T-helper 2 cell (primary cell): ENCODE results near the gene BOLL.
A peak's percentile ranks its signal among the peaks of the same experiment; 100 is the strongest.
"Not testable (repeated sequence)": the region's sequence is repeated elsewhere in the genome, so short reads cannot be mapped to it uniquely, and the experiment has no call there.

Experiments
- DNase-seq, 5 experiments: peaks; one replicate each; pipeline versions ENCODE4 v3.0.0 to v3.0.0-alpha.2; 2012 to 2022

BOLL gene

DNA sequence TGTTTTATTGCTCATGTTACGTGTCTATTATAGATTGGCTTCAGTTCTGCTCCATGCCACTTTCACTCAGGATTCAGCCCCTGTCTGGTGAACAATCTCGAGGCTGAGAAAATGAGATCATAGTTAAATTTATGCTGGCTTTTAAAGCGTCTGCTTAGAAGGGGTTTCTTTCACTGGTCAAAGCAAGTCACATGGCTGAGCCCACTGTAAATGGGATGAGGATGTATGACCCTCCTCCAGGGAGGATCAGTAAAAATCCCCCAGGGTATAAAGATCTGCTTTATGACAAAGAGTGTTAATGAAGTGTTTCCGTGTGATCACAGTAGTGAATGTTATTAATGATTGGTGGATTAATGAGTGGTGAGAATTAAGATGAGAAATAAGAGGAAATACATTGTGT is 13.1 kb upstream of the BOLL start:
- no peak for DNase-seq

DNA sequence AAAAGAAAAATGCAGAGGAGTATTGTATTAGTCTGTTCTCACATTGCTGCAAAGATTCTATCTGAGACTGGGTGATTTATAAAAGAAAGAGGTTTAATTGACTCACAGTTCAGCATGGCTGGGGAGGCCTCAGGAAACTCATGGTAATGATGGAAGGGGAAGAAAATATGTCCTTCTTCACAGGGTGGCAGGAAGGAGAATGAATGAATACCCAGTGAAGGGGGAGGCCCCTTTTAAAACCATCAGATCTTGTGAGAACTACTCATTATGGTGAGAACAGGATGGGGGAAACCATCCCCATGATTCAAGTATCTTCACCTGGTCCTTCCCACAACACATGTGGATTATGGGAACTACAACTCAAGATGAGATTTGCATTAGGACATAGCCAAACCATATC is 10.2 kb upstream of the BOLL start:
- no peak for DNase-seq

DNA sequence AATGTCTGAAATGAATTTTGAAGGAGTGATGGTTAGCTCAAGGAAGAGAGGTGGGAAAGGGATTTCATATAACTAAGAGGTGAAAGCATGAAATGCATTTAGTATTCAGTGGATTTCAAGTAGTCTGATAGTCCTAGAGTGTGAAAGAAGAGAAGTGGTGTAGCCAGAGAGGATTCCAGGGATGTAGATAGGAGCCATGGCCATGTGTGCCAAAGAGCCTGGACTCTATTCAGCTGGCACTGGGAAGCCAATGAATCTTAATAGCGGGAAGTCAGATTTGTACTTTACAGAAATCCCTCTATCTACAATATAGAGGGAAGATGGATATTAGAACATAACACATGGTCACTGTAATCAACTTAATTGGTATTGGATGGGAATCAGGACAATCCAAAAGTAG is 8.3 kb upstream of the BOLL start:
- DNase-seq = no peak

DNA sequence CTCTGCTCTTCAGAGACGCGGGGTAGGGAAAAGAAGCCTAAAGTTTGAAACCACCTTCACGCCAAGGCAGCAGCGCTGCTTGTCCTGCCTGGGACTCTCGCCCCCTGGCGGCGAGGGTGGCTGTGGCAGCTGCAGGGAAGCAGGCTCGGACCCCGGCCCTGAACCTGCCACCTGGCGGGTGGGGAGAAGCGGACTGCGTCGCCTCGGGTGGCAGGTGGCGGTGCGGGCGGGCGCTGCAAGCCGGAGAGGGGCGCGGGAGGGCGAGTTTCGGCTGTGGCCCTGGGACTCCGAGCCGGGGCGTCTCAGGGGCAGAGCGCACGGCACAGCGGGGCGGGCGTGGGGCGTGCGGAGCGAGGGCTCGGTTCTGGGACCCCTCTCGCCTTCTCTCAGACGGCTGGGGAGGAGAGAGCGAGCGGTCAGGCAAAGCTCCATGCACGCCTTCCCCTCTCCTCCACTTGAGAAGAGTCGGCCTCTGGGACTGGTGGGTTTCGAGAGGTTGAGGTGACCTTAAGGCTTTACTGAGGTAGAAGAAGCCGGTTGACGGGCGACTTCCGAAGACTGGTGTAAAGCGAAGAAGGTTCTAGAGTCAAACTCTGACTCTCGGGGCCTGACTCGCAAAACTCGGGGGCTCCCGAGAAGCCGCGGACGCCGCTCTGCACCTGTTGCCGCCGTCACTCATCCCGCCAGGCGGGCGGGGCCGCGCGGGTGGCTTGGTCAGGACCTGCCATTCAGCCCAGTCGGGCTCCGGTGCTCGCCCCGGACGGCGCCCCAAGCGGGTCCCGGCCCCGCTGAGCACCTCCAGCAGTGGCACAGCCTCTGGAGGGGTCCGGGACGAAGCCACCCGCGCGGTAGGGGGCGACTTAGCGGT is 1.1 kb upstream of the BOLL start:
- peak; percentile 20 to 82 (median 47) for DNase-seq

DNA sequence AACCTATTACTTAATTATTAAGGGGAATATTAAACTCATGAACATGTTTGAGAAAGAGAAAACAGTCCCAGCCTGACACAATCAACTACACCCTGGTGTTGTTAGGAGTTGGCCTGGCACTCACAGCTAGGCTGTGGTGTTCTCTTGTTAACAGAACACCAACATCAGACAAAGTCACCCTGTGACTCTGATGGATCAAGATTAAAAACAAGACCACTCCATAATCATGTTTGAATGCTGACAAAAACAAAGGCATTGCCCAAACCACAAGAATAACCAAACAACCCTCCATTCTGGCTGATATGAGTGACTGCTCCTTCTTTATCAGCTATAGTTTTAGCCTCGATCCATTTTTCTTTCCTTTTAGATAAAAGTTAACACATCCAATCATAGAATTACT is 3.0 kb downstream of the BOLL start:
- DNase-seq = peak in 1 of 5 experiments; percentile 55

DNA sequence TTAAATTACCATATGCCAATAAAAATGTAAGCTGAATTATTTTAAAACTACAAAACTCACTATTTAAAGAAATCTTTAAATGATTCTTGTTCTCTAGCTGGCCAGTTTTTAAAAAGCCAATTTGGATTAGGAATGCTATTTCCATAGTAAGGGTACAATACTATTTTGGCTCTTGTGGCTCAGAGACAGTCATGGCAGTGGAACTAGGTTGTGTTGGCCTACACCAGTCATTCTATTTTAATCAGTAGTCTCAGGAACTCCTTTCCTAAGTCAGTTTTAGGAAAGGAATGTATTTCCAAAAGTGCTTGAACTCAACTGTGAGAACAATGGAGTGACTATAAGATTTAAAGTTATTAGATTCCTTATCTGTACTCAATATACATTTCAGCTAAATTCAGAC is 5.9 kb downstream of the BOLL start:
- DNase-seq = no peak

DNA sequence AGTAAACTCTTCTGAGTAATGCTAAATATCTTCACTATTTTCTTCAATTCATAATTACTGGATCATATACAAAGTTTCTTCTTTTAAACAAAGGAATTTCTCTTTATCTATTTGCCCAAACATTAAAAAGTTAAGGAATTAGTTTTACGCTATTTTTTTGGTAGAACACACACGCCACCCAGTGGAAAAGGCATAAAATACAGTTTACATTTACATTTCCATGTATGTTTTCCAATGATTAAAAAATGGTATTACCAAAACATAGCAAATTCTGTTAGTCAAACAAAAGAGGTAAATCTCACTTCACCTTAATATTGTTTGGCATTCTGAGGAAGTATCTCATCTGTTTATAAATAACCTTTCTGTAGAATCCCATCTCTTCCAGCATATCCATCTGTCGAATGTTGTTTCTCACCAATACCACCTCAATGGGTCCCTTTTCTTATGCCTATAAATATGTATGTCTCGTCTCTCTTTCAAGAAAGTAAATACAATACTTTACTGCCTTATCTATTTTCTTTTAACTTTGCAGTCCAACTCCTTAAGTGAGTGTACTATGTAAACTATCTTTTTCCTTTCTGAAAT is 7.2 kb downstream of the BOLL start:
- peak in 2 of 5 experiments; percentile 4 to 24 for DNase-seq

DNA sequence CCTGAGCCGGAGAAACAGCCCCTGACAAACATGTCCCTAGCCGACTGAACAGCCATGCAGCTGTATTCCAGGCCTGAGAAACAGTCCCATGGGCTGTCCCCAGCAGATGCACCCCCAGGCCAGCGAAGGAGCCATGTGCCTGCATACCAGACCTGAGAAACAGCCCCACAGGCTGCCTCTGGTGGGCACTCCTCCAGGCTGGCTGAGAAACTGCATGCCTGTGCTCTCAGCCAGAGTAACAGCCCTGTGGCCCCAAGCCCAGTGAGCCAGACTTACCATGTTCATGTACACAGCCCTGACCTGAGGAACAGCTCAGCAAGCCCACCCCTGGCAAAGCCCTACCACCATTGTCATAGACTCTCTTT is 24.8 kb downstream of the BOLL start:
- no peak for DNase-seq

DNA sequence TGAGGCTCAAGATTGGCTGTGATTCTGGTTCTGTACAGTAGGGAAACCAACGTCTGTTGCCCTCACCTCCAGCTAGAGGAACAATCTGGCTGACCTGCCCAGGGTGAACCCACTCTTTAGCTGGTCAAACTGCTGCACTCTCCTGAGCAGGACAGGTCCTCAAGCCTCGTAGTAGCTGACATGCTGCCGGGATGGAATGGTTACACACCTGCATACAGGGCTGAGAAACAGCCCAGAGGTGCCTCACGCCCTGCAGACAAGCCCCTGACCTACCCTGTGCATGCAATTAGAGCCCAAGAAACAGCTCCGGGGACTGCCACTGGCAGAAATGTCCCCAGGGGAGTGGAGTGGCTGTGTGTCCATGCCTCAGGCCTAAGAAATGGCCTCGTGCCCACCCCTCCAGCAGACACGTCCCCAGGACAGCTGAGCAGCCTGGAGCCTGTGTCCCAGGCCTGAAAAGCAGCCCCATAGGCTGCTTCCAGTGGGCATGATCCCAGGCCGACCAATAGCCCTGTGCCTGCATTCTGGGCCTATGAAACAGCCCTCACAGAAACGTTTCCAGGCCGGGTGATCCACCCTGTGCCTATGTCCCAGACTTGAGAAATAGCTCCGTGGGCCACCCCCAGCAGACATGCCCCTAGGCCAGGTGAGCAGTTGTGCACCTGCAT is 25.4 kb downstream of the BOLL start:
- DNase-seq = no peak

DNA sequence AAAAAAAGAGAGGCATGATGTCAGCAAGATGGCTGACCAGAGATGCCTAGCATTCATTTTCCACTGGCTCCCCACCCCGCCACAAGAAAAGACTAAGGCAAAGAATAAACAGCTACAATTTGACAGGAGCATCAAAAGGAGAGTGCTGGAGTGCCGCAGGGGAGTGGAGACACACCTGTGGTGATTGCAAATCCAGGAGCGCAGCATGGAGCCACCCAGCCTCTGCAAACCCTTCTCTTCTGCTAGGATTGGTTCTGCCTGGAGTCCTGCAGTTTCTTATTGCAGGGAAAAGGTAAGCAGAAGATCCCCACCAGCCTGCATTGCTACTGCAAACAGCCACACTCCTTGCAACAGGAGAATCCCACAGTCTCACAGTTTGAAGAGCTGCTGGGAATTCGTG is 26.1 kb downstream of the BOLL start:
- DNase-seq = no peak

DNA sequence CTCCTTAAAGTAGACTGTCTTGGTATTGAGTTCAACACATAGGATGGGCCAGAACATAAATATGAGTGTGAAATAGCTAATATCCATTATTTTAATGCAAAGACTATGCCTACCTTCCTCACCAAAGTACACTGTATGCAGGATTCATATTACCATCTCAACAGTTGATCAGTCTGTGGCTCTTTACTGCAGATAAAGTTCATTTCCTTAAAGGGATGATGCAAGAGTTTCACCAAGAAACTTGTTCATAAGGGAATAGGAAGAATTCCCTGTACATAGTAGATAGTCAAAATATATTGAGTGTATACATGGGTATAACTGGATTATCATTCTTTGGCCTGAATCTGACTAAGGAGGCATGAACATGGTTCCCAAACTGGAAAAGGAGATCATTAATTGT is 44.9 kb downstream of the BOLL start:
- no peak for DNase-seq

DNA sequence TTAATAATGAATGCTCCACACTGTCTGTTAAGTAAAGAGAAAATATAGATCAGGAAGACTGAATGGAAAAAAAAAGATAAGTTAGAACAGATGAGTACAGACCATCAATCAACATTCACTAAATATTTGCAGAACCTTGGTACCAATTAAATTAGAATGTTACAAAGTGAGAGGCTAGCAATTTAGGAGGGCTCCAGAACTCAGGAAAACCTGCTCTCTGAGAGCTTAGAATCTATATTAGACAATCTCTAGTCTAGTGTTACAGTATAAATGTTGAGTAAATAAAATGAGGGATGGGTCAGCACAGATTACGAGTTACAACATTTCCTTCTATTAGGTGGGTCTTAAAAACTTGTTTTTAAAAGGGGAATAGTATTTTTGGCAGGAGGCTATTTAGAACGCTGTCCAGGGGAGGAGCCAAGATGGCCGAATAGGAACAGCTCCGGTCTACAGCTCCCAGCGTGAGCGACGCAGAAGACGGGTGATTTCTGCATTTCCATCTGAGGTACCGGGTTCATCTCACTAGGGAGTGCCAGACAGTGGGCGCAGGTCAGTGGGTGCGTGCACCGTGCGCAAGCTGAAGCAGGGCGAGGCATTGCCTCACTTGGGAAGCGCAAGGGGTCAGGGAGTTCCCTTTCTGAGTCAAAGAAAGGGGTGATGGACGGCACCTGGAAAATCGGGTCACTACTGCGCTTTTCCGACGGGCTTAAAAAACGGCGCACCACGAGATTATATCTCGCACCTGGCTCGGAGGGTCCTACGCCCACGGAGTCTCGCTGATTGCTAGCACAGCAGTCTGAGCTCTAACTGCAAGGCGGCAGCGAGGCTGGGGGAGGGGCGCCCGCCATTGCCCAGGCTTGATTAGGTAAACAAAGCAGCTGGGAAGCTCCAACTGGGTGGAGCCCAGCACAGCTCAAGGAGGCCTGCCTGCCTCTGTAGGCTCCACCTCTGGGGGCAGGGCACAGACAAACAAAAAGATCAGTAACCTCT is 56.3 kb downstream of the BOLL start:
- not testable (repeated sequence) for DNase-seq

DNA sequence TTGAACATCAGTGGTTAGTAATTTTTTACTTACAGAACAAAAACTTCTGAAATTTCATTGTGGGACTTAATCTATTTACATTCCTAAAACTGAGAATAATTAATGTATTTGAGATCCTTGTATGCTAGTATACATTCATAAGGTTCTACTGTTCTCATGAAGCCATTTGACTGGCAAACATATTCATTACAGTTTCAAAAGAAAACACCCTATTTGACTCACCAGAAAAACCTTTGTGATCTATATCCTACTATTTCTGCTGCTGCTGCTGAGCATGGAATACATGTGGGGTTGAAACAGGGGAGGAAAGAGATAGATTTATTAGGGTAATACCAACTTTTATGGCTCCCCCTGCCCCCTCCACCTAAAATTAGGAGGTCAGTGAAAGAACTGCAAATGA is 58.1 kb downstream of the BOLL start:
- DNase-seq = no peak

DNA sequence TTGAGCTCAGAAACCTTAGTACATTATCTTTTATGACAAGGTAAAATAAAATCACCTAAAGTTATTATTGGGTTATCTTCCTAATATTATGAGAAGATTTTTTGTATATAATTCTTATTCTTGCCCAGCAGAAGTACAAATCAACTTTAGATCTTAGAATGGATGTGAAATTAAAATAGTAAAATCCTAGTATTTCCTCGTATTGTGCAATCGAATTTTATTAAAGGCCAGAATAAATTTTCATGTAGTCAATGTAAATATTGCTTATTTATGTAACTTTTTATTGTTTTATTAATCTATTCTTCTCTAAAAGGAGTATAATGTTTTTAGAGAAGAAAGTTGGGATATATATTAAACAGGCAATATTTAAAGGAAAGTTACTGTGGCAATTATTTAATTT is 67.3 kb downstream of the BOLL start:
- DNase-seq = no peak

DNA sequence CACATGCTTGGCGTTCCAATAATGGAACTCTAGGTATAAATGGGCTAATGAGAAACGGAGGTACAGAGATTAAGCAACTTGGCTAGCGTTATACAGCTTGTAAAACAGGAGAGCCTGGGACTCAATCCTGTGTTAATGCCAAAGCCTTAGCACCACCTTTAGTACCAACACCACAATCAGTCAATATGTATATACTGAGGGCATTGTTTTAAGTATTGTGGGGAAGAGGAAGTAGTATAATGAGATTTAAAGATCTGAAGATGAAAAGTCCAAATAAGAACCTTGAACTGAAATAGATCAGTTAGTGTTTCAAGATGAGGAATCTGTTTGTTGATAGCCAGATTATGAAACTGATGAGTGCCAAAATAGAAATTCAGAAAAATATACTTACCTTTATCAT is 71.8 kb downstream of the BOLL start:
- DNase-seq = no peak

DNA sequence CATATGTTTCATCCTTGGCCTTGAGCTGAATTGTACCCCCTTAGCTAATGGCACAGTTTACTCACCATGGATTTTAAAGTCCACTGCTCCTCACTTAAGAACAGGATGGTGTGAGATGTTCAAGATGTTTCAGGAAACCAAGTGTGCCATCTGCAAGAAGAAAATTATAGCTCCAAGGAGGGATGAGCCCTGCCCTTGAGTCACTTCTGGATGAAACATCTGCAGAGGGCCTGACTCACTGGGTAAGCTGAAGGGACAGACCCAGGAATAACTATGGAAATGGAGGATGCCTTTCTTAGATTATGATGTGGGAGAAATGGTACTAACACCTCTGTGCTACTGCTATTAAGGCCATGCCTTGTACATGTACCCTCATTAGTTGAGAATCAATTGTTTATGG is 73.5 kb downstream of the BOLL start:
- no peak for DNase-seq

DNA sequence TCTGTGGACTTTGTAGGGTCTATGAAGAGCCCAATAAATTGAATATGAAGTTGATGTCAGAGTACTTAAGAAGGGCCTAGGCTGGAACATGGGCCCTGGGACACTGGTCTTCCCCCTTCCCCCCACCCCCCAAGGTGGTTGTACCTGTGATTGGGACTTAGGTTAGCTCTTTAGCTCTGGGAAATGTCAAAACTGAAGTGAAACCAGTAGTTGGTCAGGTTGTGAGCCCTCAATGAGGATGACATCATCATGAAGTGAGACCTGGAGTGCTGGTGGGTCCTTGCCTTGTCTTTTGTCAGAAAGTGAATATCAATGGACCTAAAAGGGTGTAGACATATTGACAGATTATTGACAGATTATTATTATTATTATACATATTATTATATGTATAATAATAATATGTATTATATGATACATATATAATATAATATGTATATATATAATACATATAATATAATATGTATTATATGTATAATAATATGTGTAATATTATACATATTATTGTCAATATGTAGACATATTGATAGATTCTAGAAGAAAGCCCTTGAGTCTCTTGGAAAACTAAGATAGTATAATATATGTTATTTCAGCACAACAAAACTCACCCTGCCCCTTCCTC is 74.6 kb downstream of the BOLL start:
- DNase-seq = peak in 1 of 5 experiments; percentile 57

DNA sequence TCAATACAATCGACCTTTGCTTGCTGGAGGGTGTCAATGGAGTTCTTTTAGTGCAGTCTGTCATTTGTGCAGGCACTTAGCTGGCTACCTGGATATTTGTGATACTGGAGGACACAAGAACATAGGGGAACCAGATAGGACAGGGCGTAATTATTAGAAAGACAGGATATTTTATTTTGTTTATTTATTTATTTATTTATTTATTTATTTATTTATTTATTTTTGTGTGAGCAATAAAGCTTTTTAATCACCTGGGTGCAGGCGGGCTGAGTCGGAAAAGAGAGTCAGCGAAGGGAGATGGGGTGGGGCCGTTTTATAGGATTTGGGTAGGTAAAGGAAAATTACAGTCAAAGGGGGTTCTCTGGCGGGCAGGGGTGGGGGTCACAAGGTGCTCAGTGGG is 76.0 kb downstream of the BOLL start:
- DNase-seq = not testable (repeated sequence)

DNA sequence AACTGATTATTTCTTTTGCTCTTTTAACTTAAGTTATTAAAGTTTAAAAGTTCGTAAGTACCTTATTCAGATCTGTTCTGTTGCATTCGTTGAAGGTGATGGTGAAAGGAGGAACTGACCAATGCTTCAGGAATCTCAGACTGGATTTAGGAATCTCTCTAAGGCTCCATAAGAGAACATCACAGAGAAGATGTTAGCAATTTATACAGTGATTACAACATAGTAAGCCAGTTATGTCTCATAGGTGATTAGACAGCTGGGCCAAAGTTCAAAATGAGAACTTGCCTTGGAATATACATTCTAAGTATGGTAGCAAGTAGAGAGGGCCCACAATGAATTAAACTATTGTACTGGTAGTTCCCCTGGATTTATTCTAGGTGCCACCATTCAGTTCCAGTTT is 76.8 kb downstream of the BOLL start:
- no peak for DNase-seq

DNA sequence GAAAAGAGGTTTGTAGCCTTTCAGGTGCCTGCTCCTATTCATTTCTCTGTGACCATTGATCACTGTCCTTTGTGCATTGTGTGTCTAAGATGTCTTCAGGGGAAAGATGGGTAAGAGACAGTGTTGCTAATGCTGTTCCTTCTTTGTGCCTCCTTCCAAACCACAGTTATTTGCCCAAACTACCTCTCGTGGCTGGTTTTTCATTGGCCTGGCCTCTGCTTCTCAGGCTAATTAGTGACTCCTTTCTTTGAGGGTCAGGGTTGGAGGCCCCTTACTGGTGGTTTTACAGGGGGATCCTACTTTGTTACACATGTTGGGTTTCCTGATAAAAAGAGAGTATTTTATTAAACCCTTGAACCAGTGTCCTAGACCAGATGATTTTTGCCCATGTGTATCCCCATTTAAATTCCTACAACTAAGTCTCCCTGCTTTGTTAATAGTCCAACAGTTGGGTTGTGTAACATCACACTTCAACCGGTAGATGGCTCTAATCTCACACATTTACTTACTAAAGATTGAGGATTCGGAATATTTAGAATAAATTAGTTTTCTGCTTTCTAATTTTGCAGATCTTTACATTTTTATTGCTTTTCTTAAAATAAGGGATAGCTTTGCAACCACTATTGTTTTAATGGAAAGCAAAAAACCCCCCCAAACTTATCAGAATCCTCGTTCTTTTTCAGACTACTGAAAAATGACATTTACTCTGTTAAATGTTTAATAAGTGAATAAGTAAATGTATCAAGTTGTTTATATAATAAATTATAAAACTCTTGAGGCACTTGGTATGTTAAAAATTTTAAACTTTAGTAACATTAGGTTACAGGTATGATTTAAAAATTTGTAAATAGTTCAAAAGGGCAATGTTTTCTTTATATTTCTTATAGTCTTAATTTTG is 77.6 kb downstream of the BOLL start:
- DNase-seq = peak in 1 of 5 experiments; percentile 45

DNA sequence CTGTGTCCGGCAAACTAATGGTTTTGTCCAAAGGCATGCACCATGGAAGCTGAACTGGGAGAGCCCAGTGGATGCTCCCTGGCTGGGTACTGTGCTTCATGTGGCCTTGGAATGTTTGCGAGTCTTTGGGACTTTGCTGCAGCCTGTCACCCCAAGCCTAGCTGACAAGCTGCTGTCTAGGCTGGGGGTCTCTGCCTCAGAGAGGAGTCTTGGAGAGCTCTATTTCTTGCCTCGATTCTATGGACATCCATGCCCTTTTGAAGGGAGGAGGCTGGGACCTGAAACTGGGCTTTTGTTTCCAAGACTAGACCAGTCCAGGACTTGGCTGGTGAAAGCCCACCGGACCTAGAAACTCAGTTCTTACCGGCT is 78.3 kb downstream of the BOLL start:
- no peak for DNase-seq
